K562 (cell line): Measurements from ENCODE around the gene DPH6. TPM values are rescaled to one million over a fixed set of nuclear protein-coding genes. Genes with fewer than 3 reads are reported as not detected.

Experiments
- ATAC-seq: fragments of 200-7000 bp; cut with Tn5 transposase; 3 replicates; pipeline ENCODE4 v1.9.1; 2020; ENCODE audit warnings: moderate library complexity
- BruUV-seq: library from RNA; stranded (reverse); fragments of 400-500 nt; replicated peaks from 2 replicates; lab custom pipeline; 2021; lab: Mats Ljungman, UMichigan
- CTCF ChIA-PET: fragments of 300-600 bp; formaldehyde crosslinking; extraction: SDS; loops from one replicate; lab custom pipeline; 2021; ENCODE audit warnings: low intra/inter-chr PET ratio; lab: Yijun Ruan, JAX
- POLR2A ChIA-PET: fragments of 300-600, 350-650 bp; sonication (Branson Sonifier 250); formaldehyde crosslinking; extraction: SDS; loops from one replicate; lab custom pipeline; 2021; ENCODE audit warnings: antibody characterized with exemption, inconsistent platforms; lab: Yijun Ruan, JAX
- DNase-seq, 4 experiments: peaks; one replicate each; pipeline versions ENCODE4 v3.0.0 to v3.0.0-alpha.2; 2011 to 2018; ENCODE audit warnings: low spot score in 3 of 4, mixed read lengths in 3 of 4; ENCODE audit errors: extremely low read depth in 1 of 4
- FAIRE-seq: peaks from 2 replicates; lab custom pipeline; 2011; peaks lifted over from hg19 to GRCh38; lab: Jason Lieb, UNC
- H2AFZ ChIP-seq: 2 replicates; pipeline ENCODE4 v1.6.0; 2011; ENCODE audit warnings: low read depth, low read length, control low read depth, inconsistent platforms
- H3K27ac ChIP-seq: fragments of 200-600 bp; 3 replicates; pipeline ENCODE4 v1.8.0; 2011; ENCODE audit warnings: low read depth, mild to moderate bottlenecking, control low read depth, inconsistent platforms, low read length, moderate library complexity, mixed read lengths; ENCODE audit errors: extremely low read depth
- H3K27me3 ChIP-seq, 2 experiments: fragments of 300-600 bp in 1 of 2; 2 replicates in 1 of 2; 3 replicates in 1 of 2; pipeline versions ENCODE4 v1.6.0 to v1.8.0; 2011; ENCODE audit warnings: inconsistent platforms in 2 of 2, low read length in 2 of 2, mild to moderate bottlenecking in 1 of 2, mixed read lengths in 1 of 2, moderate library complexity in 1 of 2; ENCODE audit not compliant: control insufficient read depth in 2 of 2, insufficient read depth in 2 of 2
- H3K36me3 ChIP-seq: fragments of 300-600 bp; 3 replicates; pipeline ENCODE4 v1.8.0; 2011; ENCODE audit warnings: mild to moderate bottlenecking, low read length, inconsistent platforms; ENCODE audit not compliant: control insufficient read depth, insufficient read depth
- H3K4me1 ChIP-seq, 2 experiments: fragments of 200-600 bp in 1 of 2; replicated peaks in 1 of 2; 2 replicates in 1 of 2; 3 replicates in 1 of 2; pipeline versions ENCODE4 v1.5.1 to v1.8.0; 2011; ENCODE audit warnings: inconsistent platforms in 2 of 2, low read length in 2 of 2, mild to moderate bottlenecking in 1 of 2, mixed read lengths in 1 of 2, moderate library complexity in 1 of 2; ENCODE audit not compliant: control insufficient read depth in 2 of 2, insufficient read depth in 2 of 2
- H3K4me2 ChIP-seq: 2 replicates; pipeline ENCODE4 v1.6.1; 2011; ENCODE audit warnings: low read length, control low read depth, inconsistent platforms, mixed read lengths; ENCODE audit not compliant: insufficient read depth
- H3K4me3 ChIP-seq: fragments of 200-600 bp; sonication (generic), shearing (Covaris generic); 2 replicates; pipeline ENCODE4 v1.5.1; 2016; ENCODE audit warnings: control low read depth, inconsistent platforms
- H3K79me2 ChIP-seq: fragments of 200-600 bp; 3 replicates; pipeline ENCODE4 v1.8.0; 2011; ENCODE audit warnings: low read length, inconsistent platforms; ENCODE audit not compliant: control insufficient read depth, insufficient read depth
- H3K9ac ChIP-seq, 2 experiments: 2 replicates each; pipeline versions ENCODE4 v1.6.0 to v1.6.1; 2011; ENCODE audit warnings: low read depth in 2 of 2, low read length in 2 of 2, control low read depth in 1 of 2, inconsistent platforms in 1 of 2, mild to moderate bottlenecking in 1 of 2, mixed read lengths in 1 of 2; ENCODE audit not compliant: insufficient read depth in 1 of 2
- H3K9me1 ChIP-seq: one replicate; pipeline ENCODE4 v1.6.0; 2011; ENCODE audit warnings: inconsistent platforms, mild to moderate bottlenecking, low read length, moderate library complexity; ENCODE audit not compliant: control insufficient read depth, insufficient read depth
- H3K9me3 ChIP-seq: replicated peaks from 2 replicates; pipeline ENCODE4 v1.5.1; 2011; ENCODE audit warnings: low read depth, low read length, inconsistent platforms; ENCODE audit not compliant: control insufficient read depth, insufficient read depth
- H4K20me1 ChIP-seq: replicated peaks from 2 replicates; pipeline ENCODE4 v1.6.1; 2011; ENCODE audit warnings: low read length, inconsistent platforms, mixed read lengths; ENCODE audit not compliant: control insufficient read depth, insufficient read depth
- ASH1L ChIP-seq: fragments of 450-650 bp; IDR thresholded peaks from 2 replicates; pipeline ENCODE4 v1.6.1; 2018; ENCODE audit warnings: borderline replicate concordance, mild to moderate bottlenecking, low read depth; ENCODE audit not compliant: partially characterized antibody
- KLF13 ChIP-seq: fragments of 450-650 bp; IDR thresholded peaks from 2 replicates; pipeline ENCODE4 v1.6.1; 2016; ENCODE audit warnings: missing genetic modification characterization, low read depth, mild to moderate bottlenecking, missing compliant biosample characterization, moderate library complexity, borderline replicate concordance
- U2AF2 ChIP-seq: fragments of 200-400 bp; formaldehyde crosslinking; optimal IDR thresholded peaks from 2 replicates; pipeline ENCODE3; 2017; ENCODE audit warnings: low read depth, mild to moderate bottlenecking, low read length
- ZMIZ1 ChIP-seq, 2 experiments: fragments of 150-350 bp in 1 of 2; IDR thresholded peaks; 2 replicates each; pipeline ENCODE4 v1.6.1; 2012 to 2016; ENCODE audit warnings: low read depth in 2 of 2, low read length in 2 of 2, mild to moderate bottlenecking in 1 of 2, moderate library complexity in 1 of 2
- ZNF57 ChIP-seq: fragments of 450-650 bp; formaldehyde crosslinking; IDR thresholded peaks from 2 replicates; pipeline ENCODE4 v1.4.0; 2020; ENCODE audit warnings: mild to moderate bottlenecking, moderate library complexity
- ZNF780A ChIP-seq: fragments of 250-450 bp; sonication (Bioruptor Pico); IDR thresholded peaks from 2 replicates; pipeline ENCODE4 v1.5.0; 2021; ENCODE audit warnings: mild to moderate bottlenecking
- in situ Hi-C: fragments of 300-500 bp; cut with MboI; formaldehyde crosslinking; loops from 4 replicates; pipeline ENCODE4 v1.15.0; 2018; ENCODE audit warnings: inconsistent platforms, mixed read lengths
- intact Hi-C: fragments of 100-400 bp; cut with micrococcal nuclease; formaldehyde crosslinking; loops from 2 replicates; pipeline ENCODE4 v1.14.2; 2022
- polyA plus RNA-seq, 8 experiments: library from polyadenylated mRNA; depleted of rRNA in 4 of 8; stranded (reverse) in 5 of 8; unstranded in 3 of 8; fragments of >200 nt; fragmentation: Nextera tagmentation in 2 of 8; fragmentation: Illumina TruSeq in 1 of 8; extraction: Ambion mirVana in 2 of 8; extraction: Trizol in 1 of 8; gene quantifications; 2 replicates each; pipeline versions ENCODE4 v1.2.1 to v1.2.3, GENCODE V29; 2011 to 2014; ENCODE audit warnings: inconsistent platforms in 1 of 8, missing spikeins in 1 of 8
- total RNA-seq, 7 experiments: library from RNA; depleted of rRNA in 6 of 7; stranded (reverse); fragments of >200 nt in 6 of 7; fragmentation: Illumina TruSeq in 2 of 7; extraction: Trizol in 2 of 7; gene quantifications; 2 replicates each; pipeline versions ENCODE4 v1.2.1 to v1.2.3, GENCODE V29; 2011 to 2021; ENCODE audit warnings: low replicate concordance in 1 of 7
- TF ChIP-seq, protein P1 (sequence below), 2 experiments: fragments of 450-650 bp; formaldehyde crosslinking in 1 of 2; IDR thresholded peaks; 2 replicates each; pipeline versions ENCODE4 v1.4.0 to v1.6.1; 2014 to 2020; ENCODE audit warnings: mild to moderate bottlenecking in 2 of 2, borderline replicate concordance in 1 of 2, low read depth in 1 of 2

The DPH6 gene
- total and polyA plus RNA-seq, 9 of the 15 experiments (the other 6 are each of a cell fraction or from before 2014, with no cell fraction given): 10.1 to 69.1 (median 18.8) TPM

DNA sequence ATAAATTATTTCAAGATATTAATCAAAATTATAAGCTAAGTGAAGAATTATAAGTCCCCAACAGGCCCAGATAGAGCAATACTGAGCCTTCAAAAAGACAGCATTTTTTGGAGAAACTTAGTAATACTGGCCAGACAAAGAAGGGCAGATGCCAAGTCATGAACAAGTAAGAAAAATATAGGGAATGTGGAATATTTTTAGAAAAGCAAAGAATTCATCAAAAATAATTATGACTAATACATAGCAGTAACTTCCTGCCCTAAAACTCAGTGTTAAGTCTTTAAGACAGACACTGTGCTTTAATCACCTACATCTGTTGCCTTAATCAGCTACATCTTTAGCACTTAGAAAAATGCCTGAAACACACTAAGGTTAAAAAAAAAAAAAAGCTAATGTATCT, 31.2 kb downstream of the DPH6 start:
- H3K4me3 ChIP-seq: no peak overlapping the region
- H3K9me3 ChIP-seq: no peaks in the 10 kb centered on the region
- FAIRE-seq (no peak), ATAC-seq (no peak), DNase-seq (no peak)
- in situ Hi-C loops (no loop called here), intact Hi-C loops (loop anchor here (5.0 to 10.0 kb wide), 4 partner anchors 750 to 1620 kb away; no protein-coding TSS in a partner anchor)
- no peaks in the 10 kb centered on the region for H3K9me1 ChIP-seq
- no peak overlapping the region for H3K9ac ChIP-seq
- H3K79me2 ChIP-seq: no peaks in the 10 kb centered on the region
- no peaks in the 10 kb centered on the region for H3K4me1 ChIP-seq
- ChIA-PET POLR2A (no interaction called here), CTCF (no interaction called here)
- H4K20me1 ChIP-seq: no peaks in the 10 kb centered on the region
- no peaks in the 10 kb centered on the region for H3K27me3 ChIP-seq
- H3K27ac ChIP-seq: no peak overlapping the region
- H3K4me2 ChIP-seq: no peak overlapping the region
- BruUV-seq: no TSS peak
- H3K36me3 ChIP-seq: no peaks in the 10 kb centered on the region
- no peak overlapping the region for H2AFZ ChIP-seq
- TF ChIP-seq KLF13 (tag) (no peak), ZMIZ1 (IDR thresholded peaks at IDR 0.05; ENCODE audit: low read depth in 2 of 2, low read length in 2 of 2) (no peak), ZNF57 (CRISPR knock-in tag) (no peak), ZNF780A (no peak), U2AF2 (no peak), ASH1L (no peak)
- TF ChIP-seq, protein P1, sequence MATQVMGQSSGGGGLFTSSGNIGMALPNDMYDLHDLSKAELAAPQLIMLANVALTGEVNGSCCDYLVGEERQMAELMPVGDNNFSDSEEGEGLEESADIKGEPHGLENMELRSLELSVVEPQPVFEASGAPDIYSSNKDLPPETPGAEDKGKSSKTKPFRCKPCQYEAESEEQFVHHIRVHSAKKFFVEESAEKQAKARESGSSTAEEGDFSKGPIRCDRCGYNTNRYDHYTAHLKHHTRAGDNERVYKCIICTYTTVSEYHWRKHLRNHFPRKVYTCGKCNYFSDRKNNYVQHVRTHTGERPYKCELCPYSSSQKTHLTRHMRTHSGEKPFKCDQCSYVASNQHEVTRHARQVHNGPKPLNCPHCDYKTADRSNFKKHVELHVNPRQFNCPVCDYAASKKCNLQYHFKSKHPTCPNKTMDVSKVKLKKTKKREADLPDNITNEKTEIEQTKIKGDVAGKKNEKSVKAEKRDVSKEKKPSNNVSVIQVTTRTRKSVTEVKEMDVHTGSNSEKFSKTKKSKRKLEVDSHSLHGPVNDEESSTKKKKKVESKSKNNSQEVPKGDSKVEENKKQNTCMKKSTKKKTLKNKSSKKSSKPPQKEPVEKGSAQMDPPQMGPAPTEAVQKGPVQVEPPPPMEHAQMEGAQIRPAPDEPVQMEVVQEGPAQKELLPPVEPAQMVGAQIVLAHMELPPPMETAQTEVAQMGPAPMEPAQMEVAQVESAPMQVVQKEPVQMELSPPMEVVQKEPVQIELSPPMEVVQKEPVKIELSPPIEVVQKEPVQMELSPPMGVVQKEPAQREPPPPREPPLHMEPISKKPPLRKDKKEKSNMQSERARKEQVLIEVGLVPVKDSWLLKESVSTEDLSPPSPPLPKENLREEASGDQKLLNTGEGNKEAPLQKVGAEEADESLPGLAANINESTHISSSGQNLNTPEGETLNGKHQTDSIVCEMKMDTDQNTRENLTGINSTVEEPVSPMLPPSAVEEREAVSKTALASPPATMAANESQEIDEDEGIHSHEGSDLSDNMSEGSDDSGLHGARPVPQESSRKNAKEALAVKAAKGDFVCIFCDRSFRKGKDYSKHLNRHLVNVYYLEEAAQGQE (IDR thresholded peaks at IDR 0.05; ENCODE audit: borderline replicate concordance): no peak
- TF ChIP-seq, protein P1 (CRISPR knock-in tag; IDR thresholded peaks at IDR 0.05; ENCODE audit: low read depth): no peak
